ENCODE measurements around the gene CREBZF.
"Not testable (repeated sequence)": the region's sequence is repeated elsewhere in the genome, so short reads cannot be mapped to it uniquely, and the experiment has no call there.

CREBZF gene

GRCh38 chr11:85664615-85665481, at the start of gene CREBZF:
Gene CREBZF, minus strand, starts transcription at chr11:85665129. Its CDS starts 254 bp downstream, at chr11:85664875.
- DNase-seq: peak; percentile 91 to 92

GRCh38 chr11:85712953-85713352, 48.0 kb upstream of the CREBZF start:
- DNase-seq: no peak

GRCh38 chr11:85710917-85711316, 46.0 kb upstream of the CREBZF start:
- no peak for DNase-seq

- DNase-seq: no peak
Measured at GRCh38 chr11:85709941-85710702, 45.2 kb upstream of the CREBZF start.

GRCh38 chr11:85705800-85706199, 40.9 kb upstream of the CREBZF start:
- no peak for DNase-seq

GRCh38 chr11:85704967-85705366, 40.0 kb upstream of the CREBZF start:
- DNase-seq: no peak

GRCh38 chr11:85699957-85700741, 35.2 kb upstream of the CREBZF start:
- no peak for DNase-seq

- DNase-seq: no peak
Measured at GRCh38 chr11:85698195-85698594, 33.3 kb upstream of the CREBZF start.

GRCh38 chr11:85697747-85698146, 32.8 kb upstream of the CREBZF start:
- no peak for DNase-seq

GRCh38 chr11:85695546-85695945, 30.6 kb upstream of the CREBZF start:
- no peak for DNase-seq

- DNase-seq: peak in 1 of 2 experiments; percentile 49
Measured at GRCh38 chr11:85694385-85694980, 29.6 kb upstream of the CREBZF start.

- no peak for DNase-seq
Measured at GRCh38 chr11:85685820-85686459, 21.0 kb upstream of the CREBZF start, which contains the start of gene CCDC89. Gene CCDC89, minus strand, starts transcription at chr11:85686195. Its CDS starts 65 bp downstream, at chr11:85686130.

GRCh38 chr11:85685125-85685819, 20.3 kb upstream of the CREBZF start:
- DNase-seq: no peak

- no peak for DNase-seq
Measured at GRCh38 chr11:85682330-85683305, 17.7 kb upstream of the CREBZF start.

GRCh38 chr11:85680897-85681296, 16.0 kb upstream of the CREBZF start:
- no peak for DNase-seq

GRCh38 chr11:85679576-85679975, 14.6 kb upstream of the CREBZF start:
- no peak for DNase-seq

GRCh38 chr11:85673393-85673792, 8.5 kb upstream of the CREBZF start:
- DNase-seq: no peak

GRCh38 chr11:85672105-85672902, 7.4 kb upstream of the CREBZF start:
- DNase-seq: no peak

- DNase-seq: not testable (repeated sequence)
Measured at GRCh38 chr11:85670949-85671663, 6.2 kb upstream of the CREBZF start.
